ENCODE measurements around the gene ECI1. TPM values are rescaled to one million over a fixed set of nuclear protein-coding genes. Genes with fewer than 3 reads are reported as not detected.
"Not testable (repeated sequence)": the region's sequence is repeated elsewhere in the genome, so short reads cannot be mapped to it uniquely, and the experiment has no call there.

The ECI1 gene
- total RNA-seq, 1 experiment from 2014 or later = 41.1 TPM

DNA sequence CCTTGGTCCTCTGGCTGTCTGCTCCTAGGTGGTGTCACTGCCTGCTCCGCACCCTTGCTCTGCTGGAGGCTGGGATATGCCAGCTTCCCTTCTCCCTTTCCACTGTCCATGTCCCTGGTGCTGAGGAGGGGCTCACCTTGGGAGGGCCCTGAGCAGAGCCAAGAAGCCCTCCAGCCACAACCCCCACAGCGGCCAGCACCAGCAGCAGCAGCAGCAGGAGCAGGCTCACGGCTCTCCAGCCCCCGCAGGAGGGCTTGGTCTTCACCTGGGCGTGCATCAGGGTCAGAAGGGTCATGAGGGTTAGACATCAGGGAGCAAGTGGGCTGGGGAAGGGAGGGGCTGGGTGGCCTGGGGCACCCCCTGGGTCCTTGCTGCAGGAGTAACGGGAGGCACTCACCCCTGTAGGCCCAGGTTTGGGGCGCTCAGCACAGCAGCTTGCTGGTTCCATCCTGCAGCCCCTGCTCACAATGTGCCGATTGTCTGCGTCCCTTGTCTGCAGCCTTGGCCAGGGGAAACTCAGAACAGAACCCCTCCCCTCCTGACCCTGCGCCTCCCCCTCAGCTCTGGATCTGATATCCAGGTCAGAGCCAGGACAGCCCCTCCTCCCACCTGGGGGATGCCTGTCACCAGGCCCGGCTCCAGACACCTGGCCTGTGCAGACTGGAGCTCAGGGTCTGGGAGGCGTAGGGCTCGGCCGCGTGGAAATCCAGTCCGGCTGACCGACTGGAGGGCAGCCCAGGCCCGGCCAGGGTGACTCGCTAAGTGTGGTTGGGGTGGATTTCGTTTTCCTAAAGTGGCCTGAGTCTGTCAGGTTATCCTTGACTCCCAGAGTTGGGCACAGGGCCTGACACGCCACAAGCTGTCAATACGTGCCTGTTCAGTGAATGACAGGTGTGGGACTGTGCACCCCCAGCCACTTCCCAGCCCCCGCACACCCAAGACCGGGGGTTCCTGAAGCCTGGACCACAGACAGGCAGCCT, 40.7 kb downstream of the ECI1 start, which contains the start of gene BRICD5:
Gene BRICD5 (minus strand): TSS at position 478 of the 980 bp plus-strand sequence. CDS start 30 bp downstream, at position 448.
- no peak for DNase-seq (ENCODE audit: low read depth)

DNA sequence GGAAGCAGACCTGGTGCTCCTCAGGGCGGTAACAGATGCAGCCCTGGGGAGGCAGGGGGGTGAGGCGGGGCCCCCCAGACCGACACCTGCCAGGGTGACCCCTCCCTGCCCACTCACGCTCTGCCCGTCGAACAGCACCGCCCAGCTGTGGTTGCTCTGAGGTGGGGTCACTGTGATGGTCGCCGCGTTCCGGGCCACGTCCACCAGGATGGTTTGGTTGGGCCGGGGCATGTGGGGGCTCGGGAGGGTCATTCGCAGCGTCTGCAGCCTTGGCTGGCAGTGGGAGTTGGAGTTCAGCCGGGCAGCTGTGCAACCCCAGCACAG, 41.4 kb downstream of the ECI1 start:
- no peak for DNase-seq (ENCODE audit: low read depth)

DNA sequence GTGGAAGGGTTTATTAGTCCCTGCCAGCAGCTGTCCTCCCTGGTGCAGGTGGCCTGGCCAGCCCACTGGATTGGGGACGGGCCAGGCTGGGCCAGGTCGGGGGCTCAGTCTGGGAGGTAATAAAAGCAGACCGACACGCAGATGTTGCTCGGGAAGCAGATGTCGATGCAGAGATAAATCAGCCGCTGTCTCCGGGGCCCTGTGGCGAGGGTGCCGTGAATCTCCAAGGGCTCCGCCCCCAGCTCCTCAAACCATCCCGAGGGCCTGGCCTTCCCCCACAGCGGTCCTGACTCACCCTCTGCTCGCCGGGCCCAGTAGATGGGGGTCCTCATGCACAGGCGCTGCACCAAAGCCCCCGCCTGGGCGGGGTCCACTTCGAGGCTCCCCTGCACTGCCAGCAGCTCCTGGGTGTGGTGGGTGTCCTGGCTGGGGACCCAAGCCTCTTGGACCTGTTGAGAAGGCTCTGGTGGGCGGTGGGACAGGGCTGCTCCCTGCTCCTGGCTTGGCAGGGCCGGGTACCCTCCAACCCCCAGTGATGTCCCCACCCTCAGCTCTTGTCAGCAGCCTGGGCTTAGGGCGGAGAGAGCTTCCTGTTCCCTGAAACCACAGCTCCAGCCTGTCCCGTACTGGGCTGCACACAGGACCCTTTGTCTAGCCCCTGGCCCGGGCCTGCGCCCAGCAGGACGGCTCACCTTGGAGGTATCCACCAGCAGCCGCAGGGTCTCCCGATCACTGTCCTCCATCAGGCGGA, 42.0 kb downstream of the ECI1 start:
- no peak for DNase-seq (ENCODE audit: low read depth)

DNA sequence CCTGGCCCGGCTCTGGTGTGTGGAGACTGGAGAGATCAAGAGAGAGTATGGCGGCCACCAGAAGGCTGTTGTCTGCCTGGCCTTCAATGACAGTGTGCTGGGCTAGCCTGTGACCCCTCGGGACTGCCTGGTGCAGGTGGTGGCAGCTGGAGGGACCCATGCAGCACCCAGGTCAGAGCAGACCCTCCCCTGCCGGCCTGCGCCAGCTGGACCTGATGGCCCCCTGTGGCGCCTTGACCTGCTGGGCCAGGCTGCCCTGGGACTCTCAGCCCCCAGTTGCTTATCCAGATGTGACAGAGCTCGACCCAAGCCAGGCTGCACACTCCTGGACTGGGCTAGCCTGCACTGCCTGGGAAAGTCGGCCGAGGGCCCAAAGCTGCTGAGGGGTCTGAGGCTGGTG, 42.6 kb downstream of the ECI1 start:
- DNase-seq (ENCODE audit: low read depth) = no peak

DNA sequence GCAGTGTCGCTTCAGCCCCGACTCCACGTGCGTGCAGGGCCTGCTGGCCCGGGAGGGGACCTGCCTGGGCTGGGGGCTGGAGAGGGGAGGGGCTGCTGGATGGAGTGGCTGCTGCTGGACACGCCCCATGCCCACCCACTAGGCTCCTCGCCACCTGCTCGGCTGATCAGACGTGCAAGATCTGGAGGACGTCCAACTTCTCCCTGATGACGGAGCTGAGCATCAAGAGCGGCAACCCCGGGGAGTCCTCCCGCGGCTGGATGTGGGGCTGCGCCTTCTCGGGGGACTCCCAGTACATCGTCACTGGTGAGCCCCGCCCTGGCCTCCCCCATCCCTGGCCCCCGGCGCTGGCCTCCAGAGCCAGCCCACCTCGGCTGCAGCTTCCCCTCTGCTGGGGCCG, 43.1 kb downstream of the ECI1 start:
- DNase-seq (ENCODE audit: low read depth) = no peak

DNA sequence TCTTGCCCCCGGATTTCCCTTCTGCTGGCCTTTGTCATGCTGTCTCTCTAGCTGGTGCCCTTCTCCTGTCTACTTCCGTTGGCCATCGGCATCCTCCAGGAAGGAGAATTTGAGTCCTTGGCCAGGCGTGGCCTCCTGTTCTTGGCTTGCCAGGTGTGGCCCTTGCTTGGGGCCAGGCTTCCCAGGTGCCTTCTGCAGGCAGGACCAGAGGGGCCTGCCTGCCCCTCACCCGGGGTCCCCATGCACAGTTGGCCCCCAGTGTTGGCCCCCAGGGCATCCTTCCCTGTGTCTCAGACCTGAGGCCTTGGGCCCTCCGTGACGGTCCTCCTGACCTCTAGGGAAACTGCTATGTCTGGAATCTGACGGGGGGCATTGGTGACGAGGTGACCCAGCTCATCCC, 43.5 kb downstream of the ECI1 start:
- no peak for DNase-seq (ENCODE audit: low read depth)

DNA sequence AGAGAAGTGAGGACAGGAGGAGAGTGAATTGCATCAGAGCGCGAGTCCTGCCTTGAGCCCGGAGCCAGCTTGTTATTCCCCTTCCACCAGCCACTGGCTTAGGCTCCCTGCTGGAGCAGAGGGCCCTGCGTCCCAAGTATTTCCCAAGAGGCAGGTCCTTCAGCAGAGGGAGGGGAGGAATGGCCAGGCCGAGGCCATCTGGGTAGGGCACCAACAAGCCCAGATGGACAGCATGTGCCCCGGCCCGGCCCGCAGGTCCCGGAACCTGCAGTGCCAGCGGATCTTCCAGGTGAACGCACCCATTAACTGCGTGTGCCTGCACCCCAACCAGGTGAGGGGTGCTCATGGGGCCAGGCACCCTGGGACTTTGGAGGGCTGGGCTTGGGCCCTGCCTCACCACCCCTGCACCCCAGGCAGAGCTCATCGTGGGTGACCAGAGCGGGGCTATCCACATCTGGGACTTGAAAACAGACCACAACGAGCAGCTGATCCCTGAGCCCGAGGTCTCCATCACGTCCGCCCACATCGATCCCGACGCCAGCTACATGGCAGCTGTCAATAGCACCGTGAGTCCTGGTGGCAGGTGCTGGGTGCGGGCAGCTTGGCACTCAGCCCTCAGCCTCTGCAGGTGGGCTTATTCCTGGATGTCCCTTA, 44.5 kb downstream of the ECI1 start:
- DNase-seq (ENCODE audit: low read depth) = no peak

DNA sequence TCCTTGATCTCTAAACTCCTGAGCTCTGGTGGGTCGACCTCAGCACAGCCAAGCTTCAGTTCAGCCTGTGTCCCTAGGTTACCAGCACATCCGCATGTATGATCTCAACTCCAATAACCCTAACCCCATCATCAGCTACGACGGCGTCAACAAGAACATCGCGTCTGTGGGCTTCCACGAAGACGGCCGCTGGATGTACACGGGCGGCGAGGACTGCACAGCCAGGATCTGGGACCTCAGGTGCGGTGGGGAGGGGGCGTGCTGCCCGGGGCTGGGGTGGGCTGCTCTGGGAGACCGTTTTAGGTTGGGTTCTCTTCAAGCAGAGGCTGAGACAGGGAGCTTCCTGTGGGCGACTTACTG, 45.0 kb downstream of the ECI1 start:
- DNase-seq (ENCODE audit: low read depth) = no peak

DNA sequence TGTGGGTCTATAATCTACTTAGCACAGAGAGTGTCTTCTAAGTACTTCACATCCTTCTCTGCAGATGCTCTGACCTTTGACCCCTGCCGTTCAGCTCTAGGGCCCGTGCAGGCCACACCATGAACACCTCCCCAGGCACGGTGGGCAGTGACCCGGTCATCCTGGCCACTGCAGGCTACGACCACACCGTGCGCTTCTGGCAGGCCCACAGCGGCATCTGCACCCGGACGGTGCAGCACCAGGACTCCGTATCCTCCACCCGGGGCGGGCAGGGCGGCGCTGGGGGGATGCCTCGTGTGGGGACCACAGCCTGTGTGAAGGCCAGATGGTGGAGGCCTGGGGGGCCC, 45.4 kb downstream of the ECI1 start:
- no peak for DNase-seq (ENCODE audit: low read depth)

DNA sequence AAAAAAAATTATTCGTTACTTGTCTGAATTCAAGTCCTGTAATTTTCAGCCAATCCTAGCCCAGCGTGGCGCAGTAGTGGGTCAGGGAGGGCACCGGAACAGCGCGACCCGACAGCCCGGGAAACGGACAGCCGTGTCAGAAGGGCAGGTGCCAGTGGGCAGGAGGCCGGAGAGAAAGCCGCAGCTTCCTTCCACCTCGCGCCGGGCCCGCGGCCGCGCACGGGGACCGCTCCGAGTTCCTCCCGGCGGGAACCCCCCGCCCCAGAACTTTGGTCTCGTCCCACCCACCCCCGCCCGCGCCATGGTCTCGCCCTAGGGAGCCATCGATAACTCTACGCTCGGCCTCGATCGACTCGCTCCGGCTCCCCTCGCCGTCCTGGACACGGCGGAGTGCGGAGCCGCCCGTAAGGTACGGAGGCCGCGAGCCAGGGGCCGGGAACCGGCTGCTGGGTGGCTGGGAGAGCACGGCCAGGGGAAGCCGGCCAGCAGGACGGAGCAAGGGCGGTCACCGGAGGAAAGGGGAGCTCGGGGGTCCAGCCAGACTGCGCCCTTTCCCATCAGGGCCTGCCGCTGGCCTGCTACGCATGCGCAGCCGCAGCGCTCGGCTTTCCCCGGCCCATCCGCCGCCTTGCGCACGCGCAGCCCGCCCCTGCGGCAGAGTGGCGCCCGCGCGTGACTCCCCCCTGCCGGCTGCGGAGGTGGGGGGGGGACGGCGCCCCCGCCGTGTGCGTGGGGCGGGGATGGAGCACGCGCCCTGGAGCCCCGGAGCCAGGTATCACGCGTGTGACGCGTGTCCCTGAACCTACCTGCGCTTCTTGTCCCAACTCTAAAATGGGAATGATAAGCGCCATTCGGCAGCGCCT, 46.1 kb downstream of the ECI1 start, which contains the start of gene MLST8:
Gene MLST8 (plus strand): TSS at position 351 of the 863 bp plus-strand sequence. CDS start 632 bp downstream, outside the sequence.
- DNase-seq (ENCODE audit: low read depth) = peak; percentile 85

DNA sequence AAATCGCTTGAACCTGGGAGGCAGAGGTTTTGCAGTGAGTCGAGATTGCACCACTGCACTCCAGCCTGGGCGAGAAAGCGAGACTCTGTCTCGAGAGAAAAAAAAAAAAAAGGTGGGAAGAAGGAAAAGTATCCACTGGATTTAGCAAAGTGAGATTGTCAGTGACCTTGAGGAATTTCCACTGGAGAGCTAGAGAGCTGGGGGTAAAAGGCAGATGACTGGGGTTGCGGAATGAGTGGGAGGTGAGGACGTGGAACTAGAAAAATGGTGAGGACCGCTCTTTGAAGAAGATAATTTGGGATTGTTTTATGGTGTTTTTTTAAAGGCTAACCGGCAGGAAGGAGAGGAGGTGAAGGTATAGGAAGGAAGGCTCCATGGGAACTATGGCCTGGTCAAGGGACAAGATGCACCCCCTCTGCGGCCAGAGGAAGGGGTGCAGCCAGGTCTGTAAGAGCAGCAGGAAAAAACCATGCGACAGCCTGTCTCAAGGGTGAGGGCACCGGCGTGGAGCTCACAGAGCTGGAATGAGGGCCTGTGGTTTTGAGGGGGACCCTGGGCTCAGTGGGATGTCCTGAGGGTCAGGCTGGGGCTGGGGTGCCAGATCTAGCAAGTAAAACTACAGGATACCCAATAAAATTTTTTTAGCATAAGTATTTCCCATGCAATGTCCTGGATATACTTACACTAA, 46.8 kb downstream of the ECI1 start:
- DNase-seq (ENCODE audit: low read depth) = no peak

DNA sequence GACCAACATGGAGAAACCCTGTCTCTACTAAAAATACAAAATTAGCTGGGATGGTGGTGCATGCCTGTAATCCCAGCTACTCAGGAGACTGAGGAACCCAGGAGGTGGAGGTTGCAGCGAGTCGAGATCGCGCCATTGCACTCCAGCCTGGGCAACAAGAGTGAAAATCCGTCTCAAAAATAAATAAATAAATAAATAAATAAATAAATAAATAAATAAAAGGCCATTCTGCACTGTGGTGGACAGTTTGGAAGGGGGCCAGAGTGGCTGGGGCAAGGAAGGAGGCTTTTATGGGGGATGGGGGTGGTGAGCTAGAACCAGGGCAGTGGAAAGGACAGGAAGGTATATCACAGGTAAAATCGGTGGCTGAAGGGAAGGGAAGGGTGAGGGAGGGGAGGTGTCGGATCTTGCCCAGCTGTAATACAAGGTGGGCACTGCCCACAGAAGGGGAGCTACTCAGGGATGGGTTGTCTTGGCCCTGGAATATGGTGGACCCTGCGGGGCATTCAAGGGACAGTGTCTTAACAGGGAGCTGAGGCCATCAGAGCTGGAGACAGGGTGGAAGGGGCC, 48.2 kb downstream of the ECI1 start:
- DNase-seq (ENCODE audit: low read depth) = not testable (repeated sequence)

DNA sequence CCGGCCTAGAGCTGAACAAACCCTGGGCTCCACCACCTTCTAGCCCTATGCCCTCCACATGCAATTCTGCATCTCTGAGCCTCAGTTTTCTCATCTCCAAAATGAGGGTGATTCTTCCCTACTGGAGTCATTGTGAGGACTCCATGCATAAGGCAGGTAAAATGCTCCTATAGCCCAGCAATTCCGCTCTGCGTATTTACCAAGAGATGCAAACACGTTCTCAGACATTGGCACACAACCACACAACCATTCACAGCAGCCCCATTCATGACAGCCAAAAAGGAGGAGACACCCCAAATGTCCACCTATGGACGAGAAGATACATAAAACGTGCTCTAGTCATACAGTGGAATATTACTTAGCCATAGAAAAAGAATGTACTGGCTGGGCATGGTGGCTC, 51.1 kb downstream of the ECI1 start:
- no peak for DNase-seq (ENCODE audit: low read depth)

DNA sequence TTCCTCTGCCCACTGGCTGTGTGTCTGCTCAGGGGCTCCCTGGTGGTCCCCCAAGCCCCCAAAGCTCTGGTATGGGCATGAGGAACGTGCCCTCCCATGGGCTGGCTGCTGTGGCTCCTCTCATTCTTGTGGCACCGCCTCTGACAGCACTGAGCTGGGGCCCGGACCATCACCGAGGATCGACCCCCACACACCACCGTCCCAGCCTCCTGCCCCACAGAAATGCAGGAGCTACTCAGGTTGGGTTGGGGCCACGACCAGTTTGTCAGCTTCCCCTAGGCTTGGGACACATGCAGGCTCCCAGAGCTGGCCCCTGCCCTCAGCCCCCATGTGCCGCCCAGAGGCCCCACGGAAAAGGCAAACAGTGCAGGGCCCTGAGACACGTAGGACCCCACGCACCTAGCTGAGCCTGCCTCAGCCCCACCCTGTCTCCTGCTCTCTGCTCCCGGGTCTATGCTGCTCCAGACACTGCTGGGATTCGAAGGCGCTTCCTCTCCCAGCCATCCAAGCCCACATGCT, 51.7 kb downstream of the ECI1 start:
- no peak for DNase-seq (ENCODE audit: low read depth)

DNA sequence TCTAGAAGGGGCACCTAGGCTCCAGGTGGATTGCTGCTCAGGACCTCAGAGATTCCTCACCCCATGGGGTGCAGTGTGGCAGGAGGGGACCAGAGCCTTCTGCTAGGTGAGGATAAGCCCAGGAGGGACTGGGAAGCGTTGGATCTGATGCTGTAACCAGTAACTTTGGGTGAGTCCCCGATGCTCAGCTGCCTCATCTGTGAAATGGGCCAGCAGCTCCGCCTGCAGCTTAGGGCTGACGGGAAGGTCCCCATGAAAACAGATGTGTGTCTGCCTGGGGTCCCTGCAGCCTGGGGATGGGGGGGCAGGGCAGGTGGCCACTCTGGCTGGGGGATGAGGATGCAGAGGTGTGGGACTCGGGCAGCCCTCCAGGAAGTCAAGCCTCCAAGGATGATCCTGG, 52.3 kb downstream of the ECI1 start:
- no peak for DNase-seq (ENCODE audit: low read depth)

DNA sequence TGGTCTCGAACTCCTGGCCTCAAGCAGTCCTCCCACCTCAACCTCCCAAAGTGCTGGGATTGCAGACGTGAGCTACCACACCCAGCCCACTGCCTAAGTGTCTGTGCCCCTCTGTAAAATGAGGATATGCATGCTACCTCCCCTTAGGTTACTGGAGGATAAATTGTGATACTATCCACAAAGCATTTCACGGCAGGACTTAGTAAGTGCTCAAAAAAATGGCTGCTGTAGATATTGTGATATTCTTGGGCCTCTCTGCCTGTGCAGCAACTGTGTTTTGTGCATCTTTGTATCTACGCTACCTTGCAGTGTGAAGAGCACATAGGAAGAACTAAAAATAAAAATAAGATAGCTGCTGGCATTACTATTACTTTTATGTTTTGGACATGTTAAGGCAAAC, 53.1 kb downstream of the ECI1 start:
- no peak for DNase-seq (ENCODE audit: low read depth)

DNA sequence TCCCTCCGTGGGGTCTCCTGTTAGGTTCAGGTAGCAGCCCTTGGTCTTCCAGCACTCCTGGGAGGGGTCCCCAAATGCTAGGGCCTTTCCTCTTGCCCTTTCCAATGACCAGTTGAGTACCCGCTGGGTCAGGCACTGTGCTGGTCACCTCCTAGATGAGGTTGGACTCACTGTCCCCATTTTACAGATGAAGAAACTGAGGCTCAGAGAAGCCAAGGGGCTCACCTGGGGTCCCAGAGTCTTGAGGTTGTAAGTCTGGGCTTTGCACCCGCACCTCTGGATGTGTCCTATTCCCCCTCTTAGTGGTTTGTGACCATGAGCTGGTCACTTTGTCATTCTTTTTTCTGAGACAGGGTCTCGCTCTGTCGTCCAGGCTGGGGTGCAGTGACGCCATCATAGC, 53.6 kb downstream of the ECI1 start:
- DNase-seq (ENCODE audit: low read depth) = no peak

DNA sequence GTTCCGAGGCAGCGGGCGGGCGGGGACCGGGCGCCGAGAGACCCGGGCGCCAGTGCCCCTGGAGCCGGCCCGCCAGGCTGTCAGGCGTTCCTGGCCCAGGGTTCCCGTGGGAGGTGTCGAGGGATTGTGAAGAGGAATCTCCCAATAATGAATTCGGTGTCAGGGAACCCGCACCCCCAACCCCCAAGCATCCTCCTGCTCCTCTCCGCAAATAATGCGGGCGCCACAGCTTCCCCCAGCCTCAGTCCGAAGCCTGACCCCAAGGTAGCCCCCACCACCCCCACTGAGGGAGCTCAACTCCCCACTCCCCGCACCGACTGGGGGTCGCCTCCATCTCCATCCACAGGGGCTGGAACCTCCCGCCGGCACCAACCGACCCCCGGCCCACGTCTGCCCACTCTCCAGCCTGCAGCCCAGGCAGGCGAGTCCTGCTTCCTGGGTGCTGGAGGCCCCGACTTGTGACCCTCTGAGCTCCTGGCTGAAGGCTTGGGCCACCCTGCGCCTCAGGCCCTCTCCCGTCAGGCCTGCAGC, 54.3 kb downstream of the ECI1 start:
- DNase-seq (ENCODE audit: low read depth) = no peak

DNA sequence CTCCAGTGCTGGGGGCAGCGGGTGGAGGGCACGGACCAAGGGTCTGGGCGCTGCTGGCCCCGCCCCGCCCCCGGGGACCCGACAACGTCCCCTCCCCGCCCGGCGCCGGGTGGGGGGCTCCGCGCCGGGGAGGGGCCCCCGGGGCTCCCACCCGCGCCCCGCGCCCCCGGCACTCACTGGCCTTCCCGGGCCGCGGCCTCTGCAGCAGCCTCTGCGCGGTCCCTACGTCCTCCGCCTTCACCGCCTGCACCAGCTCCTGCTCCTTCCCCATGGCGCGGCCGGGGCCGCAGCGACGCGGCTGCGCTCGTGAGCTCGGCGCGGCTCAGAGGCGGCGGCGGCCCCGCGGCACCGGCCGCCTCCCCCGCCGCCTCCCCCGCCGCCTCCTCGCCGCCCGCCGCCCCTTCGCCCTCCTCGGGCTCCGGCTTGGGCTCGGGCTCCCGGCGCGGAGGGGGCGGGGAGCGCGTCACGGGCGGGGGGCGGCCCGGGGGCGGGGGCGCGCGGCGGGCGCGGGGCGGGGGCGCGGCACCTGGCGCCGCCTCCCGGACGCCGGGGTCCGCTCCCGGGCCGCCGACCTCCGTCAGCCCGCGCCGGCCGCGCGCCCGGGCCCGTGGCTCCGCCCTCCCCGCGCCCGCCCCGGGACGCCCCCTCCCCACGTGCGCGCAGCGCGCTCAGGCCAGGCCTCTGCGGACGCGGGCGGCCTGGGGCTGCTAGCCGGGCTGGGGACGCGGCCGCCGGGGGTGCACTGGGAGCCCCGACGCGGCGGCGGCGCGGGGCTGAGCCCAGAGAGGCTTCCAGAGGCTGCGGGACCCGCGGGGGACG, 55.0 kb downstream of the ECI1 start, which contains the start of gene CASKIN1:
Gene CASKIN1 (minus strand): TSS at position 444 of the 819 bp plus-strand sequence. CDS start 173 bp downstream, at position 271.
- DNase-seq (ENCODE audit: low read depth) = peak; percentile 37

Data from Daoy (cell line).